Stimulated activated CD8-positive, alpha-beta memory T cell treated with anti-CD3 and anti-CD28 coated beads, Interleukin-7, amount 100 ng/mL, for 4 hours (primary cell): ENCODE data around the gene TTC32.
"Not testable (repeated sequence)": the region's sequence is repeated elsewhere in the genome, so short reads cannot be mapped to it uniquely, and the experiment has no call there.

Experiments
- DNase-seq, 2 donors: peaks; one replicate each; pipeline ENCODE4 v3.0.0-alpha.2; 2020; ENCODE audit warnings: low read depth in 2 of 2

TTC32 gene

DNA sequence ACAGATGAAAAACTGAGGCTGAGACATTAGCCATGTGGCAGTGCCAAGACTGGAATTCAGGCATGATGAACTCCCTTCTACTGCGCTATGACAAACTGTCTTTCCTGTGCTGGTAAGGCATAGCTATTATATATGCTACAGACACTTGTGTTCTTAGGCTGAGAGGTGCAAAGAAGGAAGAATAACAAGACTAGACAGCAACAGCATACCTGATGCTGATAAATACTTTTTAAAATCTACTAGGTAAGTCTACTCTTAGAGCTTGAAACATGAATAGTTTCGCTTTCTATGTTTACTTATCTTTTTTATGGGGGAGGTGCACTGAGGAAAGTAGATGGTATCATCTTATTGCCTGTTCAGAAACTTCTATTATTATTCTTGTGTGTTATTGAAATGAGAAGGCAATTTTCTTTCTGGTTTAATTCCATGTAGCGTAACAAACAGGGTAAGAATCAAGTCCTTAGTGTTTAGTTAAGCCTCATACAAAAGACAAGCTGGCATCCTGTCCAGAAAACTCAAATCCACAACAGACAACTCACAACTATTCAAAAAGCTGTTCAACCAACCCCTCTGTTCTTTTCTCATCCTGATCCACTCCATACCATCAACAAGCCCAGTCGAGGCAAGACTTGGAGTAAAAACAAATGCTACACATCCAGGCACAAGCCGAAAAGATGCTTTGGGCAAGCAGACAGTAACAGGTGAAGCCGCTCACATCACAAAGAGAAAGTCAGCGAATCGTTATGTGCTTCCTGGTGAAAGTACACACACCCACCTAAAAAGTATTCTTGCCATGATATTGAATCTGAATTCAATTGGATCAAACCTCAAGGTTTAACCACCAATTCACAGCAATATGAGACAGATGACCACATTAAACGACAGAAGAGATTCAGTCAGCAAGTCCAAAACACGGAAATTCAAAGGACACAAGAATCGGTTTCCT, 1.5 kb downstream of the TTC32 start:
- DNase-seq = no peak

DNA sequence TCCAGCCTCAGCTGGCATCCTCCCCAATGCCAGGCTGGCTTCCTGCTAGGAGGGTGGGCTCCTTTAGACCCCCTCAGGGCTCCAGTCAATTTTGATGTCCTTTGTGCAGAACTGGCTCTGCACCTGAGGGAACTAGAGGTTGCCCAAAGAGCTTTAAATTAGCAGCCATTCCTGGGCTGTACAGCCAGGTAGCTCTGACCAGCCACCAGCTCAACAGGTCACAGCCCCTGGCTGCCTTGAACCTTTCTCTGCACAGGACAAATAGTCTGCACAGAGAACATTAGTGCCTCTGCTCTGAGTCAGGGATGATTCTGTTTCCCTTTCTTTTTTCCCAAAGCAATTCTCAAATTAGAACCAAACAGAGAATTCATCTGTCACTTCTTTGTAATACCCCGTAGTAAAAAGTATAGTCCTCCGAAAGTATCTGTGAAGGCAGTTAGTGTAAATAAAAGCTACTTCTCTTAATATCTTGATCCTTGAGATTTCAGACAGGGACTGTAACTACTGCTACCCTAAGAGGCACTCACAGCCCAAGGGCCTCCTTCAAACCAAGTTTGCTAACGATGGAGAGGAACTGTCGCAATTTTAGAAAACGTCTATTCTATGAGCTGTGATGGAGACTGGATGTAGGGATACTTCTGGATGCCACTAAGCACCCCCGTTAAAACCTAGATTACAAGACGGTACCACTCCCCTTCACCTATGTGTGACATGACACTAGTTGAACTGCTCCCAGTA, 3.0 kb downstream of the TTC32 start:
- DNase-seq = no peak

DNA sequence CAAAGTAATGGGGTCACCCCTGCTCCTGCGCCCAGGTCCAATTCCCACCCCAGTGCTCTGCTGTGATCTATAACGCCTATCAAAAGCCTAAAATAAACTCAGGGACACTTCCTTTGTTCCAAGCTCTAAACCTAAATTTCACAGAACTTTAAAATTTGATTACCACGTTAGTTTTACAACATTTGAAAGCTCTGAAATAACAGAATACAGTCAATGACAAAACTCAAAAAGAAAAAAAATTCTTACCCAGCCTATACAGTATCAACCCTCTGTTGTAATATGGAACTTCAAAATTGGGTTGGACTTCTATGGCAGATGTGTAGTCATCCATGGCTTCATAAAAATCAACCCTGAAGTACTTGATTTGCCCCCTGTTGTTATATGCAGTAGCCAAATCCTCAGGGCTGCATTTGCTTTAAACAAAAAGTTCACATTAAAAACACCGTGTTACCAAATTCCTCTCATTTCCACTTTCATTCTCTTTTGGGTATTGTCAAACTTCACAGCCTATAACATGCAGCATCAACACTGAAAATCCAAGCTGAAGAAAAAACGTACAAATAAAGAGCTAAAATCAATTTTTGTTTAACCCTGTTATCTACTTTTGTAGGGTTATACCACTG, 4.0 kb downstream of the TTC32 start:
- DNase-seq = no peak

DNA sequence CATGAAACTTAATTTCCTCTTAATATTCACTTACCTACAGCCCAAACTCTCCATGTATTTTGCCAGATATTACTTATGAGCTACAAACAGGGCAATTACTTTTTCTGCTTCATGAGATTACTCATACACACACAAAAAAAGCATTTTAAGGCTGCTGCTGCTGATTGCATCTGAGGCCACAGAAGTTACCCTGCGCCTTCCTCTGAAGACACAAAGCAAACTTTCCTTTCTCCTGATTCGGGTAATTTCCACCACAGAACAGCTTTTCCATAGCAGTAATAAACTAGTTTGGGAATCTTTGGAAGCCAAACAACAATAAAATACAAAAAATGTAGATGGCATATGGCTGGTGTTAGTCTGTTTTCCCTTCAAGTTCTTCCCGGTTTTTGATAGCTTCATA, 6.2 kb downstream of the TTC32 start:
- no peak for DNase-seq

DNA sequence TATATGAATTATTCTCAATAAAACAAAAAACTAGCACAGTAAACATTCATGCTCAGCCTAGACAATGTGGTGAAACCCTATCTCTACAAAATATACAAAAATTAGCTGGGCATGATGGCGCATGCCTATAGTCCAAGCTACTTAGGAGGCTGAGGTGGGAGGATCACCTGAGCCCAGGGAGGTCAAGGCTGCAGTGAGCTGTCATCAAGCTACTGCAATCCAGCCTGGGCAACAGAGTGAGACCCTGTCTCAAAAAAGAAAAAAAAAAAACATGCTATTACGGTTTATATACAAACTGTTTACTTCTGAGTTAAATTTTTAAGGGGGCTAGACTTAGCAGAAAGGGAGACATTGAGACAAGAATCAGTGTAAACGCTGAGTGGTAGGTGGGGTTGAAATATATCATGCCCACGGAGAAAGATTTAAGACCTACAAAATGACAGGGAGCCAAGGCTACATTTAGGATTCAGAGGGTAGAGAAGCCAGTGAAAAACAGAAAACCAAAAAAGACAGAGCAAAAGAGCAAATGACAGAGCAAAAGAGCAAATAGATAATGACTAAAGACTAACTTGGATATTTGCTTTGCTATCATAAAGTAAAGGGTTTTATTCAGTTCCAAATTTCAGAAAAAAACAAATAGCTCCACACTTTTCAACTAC, 7.5 kb downstream of the TTC32 start:
- DNase-seq = no peak

DNA sequence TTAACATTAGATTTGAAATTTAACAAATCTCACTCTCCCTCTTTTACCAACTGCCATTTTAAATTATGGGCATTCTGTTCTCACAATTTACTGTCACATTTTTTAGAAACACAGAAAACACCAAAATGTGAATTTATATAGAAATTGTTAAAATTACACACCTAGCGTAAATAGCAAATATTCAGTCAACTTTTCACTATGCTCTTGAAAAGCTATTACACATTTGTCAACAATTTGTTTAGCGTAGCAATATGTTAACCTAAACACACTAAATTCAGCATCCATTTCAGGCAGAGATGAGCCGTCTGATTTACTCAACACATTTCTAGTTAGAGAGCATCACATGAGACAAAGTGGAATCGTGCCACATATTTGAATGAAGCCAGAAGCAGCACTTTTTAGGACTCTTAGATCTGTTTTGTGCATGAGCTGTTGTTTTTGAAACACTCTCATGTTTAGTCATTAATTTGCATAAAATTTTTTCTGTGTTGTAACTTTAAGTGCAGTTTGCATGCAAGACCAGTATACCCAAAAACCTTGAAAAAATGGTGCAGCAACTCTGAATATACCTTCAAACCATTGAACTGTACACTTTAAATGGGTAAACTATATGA, 8.2 kb downstream of the TTC32 start:
- DNase-seq = no peak

DNA sequence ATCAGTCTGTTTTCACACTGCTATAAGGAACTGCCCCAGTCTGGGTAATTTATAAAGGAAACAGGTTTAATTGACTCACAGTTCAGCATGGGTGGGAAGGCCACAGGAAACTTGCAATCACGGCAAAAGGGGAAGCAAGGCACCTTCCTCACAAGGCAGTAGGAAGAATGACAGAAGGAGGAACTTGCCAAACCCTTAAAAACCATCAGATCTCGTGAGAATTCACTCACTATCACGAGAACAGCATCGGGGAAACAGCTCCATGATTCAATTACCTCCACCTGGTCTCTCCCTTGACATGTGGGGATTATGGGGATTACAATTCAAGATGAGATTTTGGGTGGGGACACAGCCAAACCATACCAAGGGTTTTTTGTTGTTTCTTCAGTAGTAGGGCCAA, 9.8 kb downstream of the TTC32 start:
- not testable (repeated sequence) for DNase-seq

DNA sequence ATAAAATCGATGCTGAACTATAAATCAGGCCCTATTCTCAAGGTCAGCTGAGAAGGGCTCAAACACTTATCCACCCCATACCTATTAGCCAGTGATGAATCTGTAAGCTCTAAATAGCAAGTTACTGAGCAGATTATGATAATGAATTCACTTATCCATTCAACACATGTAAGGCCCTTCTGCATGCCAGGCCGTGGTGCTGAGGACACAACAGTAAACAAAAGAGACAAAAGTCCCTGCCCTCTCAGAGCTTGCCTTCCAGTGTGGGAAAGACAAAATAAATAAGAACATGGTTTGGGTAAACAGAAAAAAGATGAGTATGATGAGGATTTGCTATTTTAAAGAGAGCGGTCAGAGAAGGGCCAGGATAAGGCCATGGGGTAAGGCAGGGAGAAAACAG, 11.7 kb downstream of the TTC32 start:
- no peak for DNase-seq

DNA sequence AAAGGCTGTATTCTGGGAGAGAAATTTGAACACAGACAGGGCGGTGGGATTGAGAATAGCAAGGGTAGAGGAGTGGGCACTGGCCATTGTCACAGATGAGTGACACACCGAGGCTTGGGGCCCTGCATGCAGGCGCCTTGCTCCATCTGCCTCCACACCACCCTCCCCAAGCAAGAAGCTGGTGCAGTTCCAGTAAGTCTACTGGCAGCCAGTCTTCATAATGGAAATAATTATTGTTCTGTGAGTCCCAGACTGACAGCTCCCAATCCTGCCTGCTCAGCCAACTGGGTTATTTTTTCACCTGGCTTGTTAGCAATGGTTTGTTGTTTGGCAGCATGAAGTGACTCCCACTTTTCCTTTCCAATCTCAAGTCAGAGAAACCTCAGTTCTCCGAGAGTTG, 13.0 kb downstream of the TTC32 start:
- no peak for DNase-seq

DNA sequence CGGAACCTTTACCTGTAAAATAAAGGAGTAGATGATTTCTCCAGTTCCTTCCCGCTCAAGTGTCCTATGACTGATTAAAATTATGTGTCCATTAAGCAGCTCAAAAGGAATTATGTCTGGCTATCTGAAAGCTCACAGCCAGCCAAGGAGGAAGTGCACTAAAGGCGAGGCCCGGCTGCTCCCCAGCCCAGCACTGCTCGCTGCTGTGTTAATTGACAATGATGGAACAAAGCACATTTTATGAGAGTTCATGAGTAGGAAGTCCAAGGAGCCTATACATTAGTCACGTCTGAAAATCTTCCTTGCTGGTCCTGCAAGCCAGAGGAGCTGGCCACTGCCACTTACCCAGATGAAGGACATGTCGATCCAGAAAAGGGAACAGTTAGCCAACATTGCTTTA, 14.3 kb downstream of the TTC32 start:
- no peak for DNase-seq

DNA sequence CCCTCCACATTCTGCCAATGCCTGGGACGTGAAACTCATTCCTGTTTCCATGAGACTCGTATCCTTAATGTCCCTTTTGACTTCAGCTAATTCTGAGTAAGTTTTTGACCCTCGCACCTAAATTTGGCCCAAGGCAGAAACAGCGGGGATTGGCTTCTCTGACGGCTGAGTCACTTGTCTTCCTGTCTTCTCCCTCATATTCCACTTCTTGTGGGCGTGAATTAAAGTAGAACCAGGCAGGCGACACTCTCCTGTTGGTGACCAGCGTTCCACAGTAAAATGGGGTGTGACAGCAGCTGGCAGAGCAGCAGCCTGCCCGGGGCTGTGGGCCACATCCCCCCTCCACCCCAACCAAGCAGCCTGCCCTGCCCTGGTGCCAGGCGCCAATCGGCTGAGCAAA, 15.5 kb downstream of the TTC32 start:
- no peak for DNase-seq

DNA sequence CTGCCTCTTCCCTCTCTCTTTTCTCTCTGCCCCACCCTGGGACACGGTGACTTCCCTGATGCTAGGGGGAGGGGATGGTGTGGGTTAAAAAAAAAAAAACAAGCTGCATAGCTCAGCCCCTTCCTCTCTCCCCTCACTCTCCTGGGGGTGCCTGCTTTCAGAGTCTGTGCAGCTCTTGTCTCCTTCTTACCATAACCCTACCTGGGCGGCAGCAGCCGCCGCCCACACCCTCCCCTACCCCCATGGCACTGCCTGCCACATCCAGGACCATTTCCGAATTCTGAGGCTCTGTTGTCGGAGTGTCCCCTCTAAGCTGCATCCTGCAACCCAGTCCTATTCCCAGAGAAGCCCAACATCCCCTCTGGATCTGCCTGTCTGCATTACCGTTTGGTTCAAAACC, 16.0 kb downstream of the TTC32 start:
- no peak for DNase-seq

DNA sequence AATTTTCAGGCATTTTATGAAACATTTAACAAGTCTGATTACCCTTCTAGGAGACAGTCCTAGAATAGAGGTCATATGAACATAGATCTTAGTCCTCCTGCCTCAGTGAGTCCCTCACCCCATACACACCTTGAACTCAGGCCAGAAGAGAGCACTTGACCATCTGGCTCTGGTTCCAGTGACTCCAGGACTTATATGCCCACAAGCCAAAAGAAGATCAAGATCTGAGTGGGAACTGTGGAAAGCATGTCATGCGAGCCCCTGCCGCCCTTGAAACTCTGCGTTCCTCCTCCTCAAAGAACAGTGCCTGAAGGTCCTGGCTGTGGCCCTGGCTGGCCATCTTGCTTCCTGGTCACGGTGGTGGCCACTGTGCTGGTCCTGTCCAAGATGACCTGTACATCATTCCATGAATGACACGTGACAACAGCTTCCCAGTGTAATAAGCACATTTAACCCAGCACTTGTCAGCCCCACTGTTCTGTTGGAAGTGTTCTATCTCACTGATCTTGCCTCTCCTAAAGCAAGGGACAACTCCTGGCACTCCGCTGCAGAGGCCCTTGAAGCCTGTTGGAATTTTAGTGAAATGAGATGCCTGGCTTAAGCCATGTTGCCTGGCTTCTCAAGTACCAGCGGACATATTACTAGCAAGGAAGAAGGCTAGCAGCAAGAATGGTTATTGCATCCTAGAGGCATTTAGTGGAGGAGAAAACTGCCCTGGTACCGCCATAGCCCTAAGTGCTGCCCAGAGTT, 17.6 kb downstream of the TTC32 start:
- DNase-seq = no peak

DNA sequence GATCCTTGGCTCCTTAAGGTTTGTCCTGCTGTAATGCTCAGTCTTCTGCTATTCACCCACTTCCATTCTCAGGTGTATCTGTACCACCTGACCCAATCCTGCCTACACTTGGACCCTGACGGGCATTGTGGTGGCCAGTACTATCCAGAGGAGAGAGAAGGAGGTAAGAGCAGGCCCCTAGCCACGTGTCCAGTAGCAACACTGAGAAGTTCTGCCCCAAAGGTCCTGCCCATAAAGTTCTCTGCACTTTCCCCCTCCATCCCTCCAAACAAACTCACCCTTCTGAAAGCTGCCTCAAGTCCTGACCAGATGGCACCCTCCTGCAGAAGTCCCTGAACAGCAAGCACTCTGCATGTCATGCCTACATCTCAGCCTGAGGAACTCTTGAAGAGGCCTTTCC, 18.3 kb downstream of the TTC32 start:
- DNase-seq = no peak

DNA sequence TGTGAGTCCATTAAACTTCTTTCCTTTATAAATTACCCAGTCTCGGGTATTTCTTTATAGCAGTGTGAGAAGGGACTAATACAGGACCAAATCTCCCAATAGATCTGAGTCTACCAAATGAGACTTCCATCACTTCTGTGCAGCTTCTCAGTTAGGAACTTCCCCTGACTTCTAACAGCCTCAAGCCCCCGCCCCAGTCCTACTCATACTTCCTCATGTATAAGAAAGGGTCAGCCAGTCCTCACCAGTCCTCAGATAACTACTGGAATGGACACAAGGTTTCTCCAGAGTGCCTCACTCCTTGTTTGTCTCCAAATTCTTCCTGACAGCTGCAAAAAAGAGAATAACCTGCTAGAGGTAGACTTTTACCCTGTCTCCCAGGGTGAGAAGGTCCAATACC, 19.5 kb downstream of the TTC32 start:
- DNase-seq = no peak

DNA sequence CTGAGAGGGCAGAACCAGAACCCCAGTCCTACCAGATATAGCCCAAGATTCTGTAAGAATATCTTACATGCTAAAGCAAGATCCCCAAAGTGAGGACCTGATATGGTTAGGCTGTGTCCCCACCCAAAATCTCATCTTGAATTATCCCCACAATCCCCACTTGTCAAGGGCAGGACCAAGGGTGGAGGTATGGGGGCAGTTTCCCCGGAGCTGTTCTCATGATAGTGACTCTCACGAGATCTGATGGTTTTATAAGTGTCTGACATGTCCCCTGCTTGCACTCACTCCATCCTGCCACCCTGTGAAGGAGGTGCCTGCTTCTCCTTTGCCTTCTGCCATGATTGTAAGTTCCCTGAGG, 19.9 kb downstream of the TTC32 start:
- DNase-seq = no peak

DNA sequence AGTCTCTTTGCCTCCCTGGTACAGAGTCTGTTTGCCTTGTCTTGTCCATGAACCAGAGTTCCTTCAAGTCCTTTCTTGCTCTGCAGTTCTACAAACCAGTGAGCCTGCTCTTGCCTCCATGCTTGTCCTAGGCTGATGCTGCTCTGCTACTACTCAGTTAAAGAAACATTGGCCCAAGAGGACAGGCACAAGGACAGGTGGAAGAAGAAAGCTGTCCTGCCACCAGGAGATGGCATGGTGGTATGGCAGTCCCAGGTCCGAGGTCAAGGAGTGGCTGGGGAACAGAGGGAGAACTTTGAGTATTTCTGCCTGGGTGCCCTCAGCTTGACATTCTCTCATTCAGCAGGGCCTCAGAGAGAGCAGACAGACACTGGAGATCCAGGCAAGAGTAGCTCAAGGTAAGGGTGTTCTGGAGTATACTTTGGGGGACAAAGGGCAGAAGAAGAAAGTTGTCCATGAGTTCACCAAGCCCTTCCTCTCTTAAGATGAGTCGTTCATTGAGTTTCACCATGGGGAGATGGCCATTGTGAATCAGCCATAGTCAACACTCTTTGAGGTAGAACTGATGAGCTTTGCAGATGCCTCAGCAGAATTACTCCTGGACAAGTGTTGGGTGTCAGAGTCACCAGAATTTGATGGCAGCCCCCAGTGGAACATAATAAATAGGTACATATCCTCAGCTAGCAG, 20.4 kb downstream of the TTC32 start:
- DNase-seq = no peak

DNA sequence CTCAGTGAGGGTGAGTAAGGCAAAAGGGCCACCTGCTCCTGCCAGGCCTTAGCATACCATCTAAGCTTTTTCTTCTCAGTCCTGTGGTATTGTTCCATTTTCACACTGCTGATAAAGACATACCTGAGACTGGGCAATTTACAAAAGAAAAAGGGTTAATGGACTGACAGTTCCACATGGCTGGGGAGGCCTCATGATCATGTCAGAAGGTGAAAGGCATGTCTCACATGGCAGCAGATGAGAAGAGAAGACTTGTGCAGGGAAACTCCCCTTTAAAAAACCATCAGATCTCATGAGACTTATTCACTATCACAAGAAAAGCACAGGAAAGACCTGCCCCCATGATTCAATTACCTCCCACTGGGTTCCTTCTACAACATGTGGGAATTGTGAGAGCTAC, 21.6 kb downstream of the TTC32 start:
- not testable (repeated sequence) for DNase-seq

DNA sequence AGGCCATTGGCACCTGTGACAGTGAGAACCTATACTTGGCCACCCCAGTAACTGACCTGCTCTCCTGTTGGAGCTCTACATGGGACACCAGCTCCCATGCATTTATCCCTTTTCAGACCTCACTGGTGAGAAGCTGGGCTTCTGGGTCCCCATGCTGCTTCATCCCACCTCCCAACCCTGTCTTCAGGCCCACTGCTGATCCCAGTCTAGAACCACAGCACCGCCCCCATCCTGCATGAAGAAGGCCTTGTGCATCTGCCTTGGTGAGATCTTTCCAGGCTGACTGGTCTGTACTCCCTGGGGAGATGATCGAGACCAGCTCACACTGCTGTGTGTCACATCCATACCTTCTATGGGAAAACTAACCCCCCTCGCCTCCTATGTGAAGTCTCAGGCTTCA, 22.7 kb downstream of the TTC32 start:
- DNase-seq = no peak

DNA sequence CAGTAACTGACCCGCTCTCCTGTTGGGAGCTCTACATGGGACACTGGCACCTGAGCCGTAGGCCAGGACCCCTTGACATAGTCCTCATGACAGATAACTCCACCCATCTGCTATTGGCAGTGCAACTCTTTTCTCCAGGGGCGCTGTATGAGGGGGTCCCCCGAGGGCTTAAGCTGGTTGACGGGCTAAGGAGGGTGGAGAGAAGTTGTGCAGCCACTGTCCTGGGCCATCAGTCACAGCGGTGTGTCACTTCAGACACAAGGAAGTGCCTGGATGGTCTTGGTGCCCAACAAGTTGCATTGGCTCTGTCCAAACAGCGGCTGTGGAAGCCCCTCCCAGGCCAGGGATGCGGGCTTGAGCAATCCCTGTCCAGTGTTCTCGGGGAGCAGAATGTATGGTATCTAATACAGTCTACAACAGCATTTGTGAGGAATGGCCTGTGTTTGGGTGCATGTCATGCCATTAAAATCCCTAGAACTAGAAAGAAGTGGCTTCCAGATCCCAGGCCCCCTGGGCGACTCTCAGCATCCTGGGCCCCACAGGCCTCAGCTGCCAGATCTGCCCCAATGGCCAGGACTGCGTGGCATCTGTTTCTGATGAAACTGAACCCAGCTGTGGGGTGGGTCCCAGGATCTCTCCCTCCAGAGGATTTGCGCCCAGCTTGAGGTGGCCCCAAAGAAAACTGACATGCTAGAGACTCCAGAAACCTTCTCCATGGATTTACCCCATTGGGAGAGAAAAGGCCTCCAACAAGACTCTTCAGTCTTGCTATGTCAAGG, 23.3 kb downstream of the TTC32 start:
- no peak for DNase-seq
